Stimulated activated CD8-positive, alpha-beta memory T cell treated with anti-CD3 and anti-CD28 coated beads, Interleukin-7, amount 100 ng/mL, for 24 hours (primary cell): Measurements from ENCODE around the gene FAM120B.

ENCODE experiments used
- DNase-seq: peaks from one replicate; pipeline ENCODE4 v3.0.0-alpha.2; 2020; ENCODE audit warnings: low read depth

The FAM120B gene

DNA sequence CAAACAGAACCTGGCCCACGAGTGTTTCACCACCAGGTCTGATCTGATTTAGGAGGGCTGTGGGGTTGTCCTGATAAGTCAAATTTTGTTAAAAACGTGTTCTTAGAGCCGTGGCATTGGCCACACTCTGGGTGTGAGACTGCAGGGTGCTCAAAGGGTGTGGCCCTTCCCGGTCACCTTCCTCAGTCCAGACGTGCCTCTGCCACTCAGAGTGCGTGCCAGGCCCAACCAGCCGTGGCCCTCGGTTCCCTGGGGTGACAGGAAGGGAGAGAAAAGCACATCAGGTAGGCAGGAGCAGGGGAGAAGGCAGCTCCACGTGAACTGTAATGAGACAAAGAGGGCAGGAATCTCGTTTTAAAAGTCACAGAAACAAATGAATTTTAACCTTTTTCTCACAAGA lies 115.4 kb downstream of the FAM120B start:
- DNase-seq, result no peak

GRCh38 chr6:170423030-170423429 lies 116.5 kb downstream of the FAM120B start:
- DNase-seq, result no peak

DNA sequence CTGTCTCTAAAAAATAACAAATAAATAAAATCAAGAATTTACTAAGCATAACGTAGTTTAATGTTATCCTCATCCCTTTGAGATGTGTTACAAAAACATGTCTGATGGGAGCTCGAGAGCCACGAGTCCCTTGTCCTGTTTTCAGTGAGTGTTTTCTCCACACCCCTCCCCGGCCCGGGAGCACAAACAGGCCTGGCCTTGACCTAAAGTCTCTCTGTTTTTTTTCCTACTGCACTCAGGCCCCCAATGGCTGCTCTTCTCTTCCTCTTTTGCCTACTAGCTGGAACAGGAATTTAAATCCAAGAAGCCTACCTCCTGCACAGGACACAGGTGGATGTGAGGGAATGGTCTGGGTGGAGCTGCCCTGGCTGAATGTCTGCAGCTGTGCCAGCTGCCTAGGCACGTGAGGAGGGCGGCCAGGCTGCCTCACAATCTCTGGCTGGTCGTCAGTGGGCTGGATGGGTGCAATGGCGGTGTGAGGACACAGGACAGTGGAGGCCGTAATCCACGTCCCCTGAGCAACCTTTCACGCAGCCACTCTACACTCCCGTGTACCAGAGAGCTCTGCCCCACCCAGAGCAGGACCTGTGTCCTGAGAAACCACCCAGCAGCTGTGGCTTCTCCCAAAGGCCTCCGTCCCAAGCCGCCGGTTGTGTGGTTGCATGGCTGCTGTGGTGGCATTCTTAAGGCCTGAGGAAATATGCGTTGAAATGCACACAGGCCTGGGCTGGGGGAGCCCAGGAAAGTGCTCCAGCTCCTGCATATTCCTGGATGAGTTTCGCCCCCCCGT lies 117.5 kb downstream of the FAM120B start:
- no peak for DNase-seq

- no peak for DNase-seq
These were observed 118.1 kb downstream of the FAM120B start for GRCh38 chr6:170424604-170425126.

DNA sequence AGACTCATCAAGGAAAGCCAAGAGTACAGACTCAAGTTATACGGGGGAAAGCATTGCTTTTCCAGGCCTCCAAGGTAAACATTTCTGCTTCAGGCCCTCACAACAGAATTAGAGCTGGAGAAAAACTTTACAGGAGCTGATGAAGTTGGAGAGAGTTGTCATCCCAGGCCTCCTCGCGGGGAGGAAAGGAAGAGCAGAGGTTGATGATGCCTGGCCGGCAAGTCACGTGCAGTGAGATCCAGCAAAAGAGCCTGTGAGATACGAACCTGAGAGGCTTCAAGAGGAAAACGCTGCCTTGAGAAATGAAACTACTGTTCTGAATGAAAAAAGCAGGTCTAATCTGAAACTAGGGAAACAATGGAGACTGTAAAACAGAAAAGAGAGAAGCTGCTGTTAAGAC lies 122.9 kb downstream of the FAM120B start:
- DNase-seq, result no peak

DNA sequence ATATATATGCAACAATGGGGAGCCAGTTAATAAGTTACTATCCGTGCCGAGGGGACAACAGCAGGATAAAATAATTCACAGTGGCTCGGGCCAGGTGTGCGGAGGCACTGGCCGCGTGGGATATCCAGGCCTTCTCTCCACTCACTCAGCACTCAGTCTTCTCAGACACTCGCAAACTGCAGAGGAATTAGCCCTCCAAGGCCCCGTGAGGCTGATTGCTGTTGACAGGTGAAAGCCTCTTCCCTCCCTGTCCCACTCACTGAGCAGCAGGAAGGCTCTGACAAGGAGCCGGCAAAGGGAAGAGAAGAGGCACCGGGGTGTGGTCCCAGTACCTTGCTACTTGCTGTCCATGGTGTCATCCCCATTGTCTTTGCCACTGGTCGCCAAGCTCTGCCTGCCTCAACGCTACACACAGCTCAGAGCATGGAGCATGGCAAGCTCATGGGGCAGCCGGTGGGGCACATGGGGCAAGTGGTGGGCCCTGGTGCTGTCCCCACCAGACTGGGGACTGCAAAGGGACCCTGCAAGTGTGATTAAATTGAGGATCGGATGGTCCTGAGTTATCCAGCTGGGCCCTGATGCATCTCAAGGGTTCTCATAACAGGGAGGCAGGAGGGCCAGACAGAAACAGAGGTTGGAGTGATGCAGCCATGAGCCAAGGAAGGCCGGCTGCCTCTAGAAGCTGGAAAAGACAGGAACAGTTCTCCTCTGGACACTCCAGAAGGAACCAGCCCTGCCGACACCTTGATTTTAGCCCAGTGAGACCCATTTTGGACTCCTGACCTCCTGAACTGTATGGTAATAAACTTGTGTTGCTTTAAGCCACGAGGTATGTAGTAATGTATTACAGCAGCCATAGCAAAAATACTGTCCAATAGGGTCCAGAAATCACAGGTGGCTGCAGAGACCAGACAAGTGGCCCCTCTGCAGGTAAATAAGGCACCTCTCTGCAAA lies 126.9 kb downstream of the FAM120B start:
- no peak for DNase-seq

DNA sequence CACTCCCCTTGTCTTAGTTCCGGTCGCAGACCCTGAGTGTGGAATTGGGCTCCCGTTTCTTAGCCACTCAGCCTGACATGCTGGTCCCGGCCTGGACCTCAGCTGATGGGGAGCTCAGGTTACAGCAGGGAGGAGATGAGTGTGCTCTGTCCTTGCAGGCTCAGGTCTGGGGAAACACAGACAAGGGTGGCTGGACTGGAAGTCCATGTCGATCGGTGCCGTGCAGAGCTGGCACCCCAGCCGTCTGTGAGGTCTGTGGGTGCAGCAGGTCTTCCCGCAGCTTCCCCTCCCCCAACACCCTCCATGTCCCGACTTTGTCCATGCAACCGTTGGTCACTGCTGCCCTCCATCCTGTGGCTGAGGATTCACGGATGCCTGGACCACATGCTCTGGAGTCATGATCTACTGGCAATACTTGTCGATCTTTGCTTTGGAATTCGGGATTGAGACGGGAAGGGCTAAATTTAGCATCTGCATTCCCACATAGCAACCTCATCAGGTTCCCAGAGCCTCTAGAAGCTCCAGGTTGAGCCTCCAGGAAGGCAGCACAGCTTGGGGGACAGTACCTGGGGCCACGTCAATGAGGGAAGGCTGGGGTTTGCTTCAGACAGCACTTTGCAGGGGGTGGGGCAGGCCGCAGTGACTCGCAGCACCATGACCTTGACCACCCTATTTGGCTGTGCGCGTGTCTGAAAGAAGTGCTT lies 127.7 kb downstream of the FAM120B start:
- DNase-seq, result no peak

DNA sequence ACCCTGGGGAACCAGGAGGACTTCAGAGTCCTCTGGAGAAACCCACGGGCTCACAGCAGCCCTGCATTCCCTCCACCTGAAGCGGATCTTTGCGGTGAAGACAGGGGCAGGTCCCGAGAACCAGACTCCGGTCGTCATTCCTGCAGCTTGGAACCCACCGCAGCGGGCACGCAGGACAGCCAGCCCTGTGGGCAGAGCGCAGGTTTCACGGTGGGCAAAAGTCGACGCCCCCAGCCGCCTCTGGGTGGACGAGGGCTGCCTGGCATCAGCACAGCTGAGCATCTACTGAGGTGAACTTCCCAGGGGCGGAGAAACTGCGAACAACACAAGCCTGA lies 128.2 kb downstream of the FAM120B start:
- DNase-seq, result no peak

DNA sequence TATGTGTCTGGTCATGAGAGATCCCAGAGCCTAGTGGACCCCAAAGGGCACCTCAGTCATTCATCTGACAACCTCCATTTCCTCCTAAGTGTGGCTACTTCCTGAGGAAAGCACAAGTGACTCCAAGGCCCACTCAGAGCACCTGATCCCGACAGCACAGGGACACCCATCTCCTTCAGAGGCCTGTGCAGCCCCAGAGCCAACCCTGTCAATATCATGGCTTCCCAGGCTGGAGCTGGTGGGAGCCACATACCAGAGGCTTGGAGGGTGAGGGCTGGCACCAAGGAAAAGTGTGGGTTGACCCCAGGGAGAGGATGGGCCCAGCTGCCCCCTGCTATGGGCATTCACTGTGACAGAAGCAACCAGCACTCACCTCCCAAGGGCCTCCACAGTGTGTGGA lies 129.2 kb downstream of the FAM120B start:
- DNase-seq, result no peak

GRCh38 chr6:170436209-170436809 lies 129.8 kb downstream of the FAM120B start:
- DNase-seq, result no peak

GRCh38 chr6:170437719-170438401 lies 131.3 kb downstream of the FAM120B start:
- no peak for DNase-seq

- DNase-seq, result peak; percentile 24
These were observed 131.8 kb downstream of the FAM120B start for GRCh38 chr6:170438402-170438753.

- no peak for DNase-seq
These were observed 132.3 kb downstream of the FAM120B start for GRCh38 chr6:170438861-170439260.

DNA sequence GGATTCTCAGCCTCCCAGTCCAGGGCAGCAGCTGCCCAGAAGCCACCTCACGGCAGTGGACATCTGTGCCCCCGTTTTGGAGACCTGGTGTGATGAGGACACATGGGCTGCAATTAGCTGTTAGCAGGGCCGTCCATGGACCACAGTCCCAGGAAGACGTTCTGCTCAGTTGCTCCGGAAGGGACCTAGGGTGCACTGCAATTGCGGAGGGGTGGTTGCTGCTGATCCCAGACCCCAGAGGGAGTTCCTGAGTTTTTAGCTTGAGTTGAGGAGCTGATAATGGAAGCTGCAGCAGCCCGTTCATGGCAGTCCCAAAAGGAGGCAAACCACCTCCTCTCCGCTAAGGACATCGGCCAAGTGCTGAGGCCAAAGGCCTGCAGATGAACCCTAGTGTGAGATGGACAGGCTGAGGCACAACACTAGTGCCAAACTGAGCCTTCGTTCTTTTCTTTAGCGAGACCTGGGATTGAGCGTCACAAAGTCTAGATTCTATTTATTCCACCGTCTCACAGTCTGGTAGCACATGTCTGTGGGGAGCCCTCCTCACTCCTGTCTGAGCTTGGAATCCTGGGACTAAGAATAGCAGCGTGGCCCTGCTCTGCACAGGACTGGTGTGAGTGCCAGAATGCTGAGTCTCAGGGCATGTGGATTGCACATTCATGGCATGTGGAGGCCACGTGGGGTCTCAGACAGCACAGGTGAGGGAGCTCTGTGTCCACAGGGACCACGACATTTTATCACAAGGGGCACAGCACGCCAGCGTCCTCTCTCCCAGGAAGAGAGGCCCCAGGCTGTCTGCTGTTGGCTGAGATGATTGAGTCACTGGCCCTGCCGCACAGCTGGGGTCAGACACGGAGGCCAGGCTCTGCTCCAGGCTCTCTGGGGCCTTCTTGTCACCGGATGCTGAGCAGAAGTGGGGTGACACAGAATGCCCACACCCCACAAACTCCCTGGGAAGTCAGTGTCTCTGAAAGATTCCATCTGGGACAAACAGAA lies 133.1 kb downstream of the FAM120B start:
- DNase-seq, result no peak

DNA sequence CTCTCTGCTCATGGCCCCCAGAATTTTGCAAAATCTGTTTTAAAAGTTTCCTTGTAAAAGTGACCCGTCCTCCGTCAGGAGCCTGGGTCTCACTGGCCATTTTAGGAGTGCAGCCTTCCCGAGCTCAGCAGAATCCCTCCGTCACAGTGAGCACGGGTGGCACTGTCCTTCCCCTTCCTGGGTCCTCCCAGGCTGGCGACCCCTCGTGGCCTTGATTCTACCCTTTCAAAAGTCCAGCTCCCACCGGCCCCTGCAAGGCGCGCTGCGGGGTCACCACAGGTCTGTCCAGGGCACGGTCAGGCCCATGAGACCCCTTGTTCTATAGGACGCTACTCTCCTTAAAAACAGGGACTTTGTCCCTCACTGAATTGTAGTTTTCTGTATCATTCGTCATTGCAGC lies 133.9 kb downstream of the FAM120B start:
- no peak for DNase-seq

GRCh38 chr6:170441316-170441715 lies 134.8 kb downstream of the FAM120B start:
- DNase-seq, result no peak

GRCh38 chr6:170442596-170442995 lies 136.0 kb downstream of the FAM120B start:
- DNase-seq, result no peak

DNA sequence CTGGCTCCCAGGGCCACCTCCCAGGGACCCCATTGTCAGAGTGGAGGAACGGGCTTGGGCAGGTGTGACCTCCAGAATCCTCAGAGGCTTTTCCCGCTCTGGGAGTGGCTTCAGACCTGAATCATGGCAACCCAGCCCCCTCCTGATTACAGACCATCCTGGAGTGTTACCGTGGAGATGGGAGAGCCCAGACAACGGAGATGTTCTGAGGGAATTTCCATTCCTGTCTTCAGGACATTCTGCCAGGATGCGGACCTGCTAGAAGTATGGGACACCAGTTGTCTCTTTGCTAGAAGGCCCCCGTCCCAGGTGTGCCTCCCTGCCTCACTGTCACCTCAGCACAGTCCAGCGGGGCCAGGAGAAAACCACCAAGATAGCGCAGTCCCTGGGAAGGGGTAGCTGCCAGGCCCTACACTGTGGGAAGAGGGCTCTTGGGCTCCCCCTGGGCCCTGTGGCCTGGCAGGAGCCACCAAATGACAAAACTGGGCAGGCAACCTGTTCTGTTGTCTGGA lies 136.6 kb downstream of the FAM120B start:
- no peak for DNase-seq

DNA sequence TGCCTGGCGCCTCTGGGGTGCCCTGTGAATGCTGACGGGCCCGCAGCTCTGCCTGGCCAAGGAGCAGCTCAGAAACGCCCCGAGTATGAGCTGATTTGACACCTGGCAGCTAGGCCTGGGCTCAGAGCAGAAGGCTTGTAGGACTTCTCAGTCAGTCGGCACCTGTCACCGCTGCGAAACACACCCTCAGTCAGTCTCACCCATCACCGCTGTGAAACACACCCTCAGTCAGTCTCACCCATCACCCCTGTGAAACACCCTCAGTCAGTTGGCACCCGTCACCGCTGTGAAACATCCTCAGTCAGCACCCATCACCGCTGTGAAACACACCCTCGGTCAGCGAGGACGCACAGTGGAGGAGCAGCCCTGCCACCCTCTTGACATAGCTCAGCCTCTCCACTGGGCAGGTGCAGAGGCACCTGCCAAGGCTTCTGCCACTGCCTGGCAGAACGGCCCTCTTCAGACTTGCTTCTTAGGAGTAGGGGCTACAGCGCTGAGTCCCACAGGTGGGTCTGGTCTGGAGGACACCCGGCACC lies 137.6 kb downstream of the FAM120B start:
- no peak for DNase-seq

GRCh38 chr6:170444811-170445211 lies 138.3 kb downstream of the FAM120B start:
- DNase-seq, result no peak
